Activated naive CD4-positive, alpha-beta T cell treated with anti-CD3 and anti-CD28 coated beads, Interleukin-2, amount 50 U/mL, for 24 hours (primary cell): ENCODE measurements around the gene REP15.
"Not testable (repeated sequence)": the region's sequence is repeated elsewhere in the genome, so short reads cannot be mapped to it uniquely, and the experiment has no call there.

ENCODE experiments used
- H3K27ac Mint-ChIP-seq: one replicate; pipeline ENCODE4 v1.8.0; 2021; ENCODE audit warnings: mild to moderate bottlenecking, mixed read lengths
- H3K27me3 Mint-ChIP-seq: one replicate; pipeline ENCODE4 v1.8.0; 2021; ENCODE audit warnings: mixed read lengths
- H3K36me3 Mint-ChIP-seq: one replicate; pipeline ENCODE4 v1.8.0; 2021; ENCODE audit warnings: mixed read lengths
- H3K4me1 Mint-ChIP-seq: one replicate; pipeline ENCODE4 v1.8.0; 2021; ENCODE audit warnings: mixed read lengths
- H3K4me3 Mint-ChIP-seq: one replicate; pipeline ENCODE4 v1.8.0; 2021; ENCODE audit warnings: mild to moderate bottlenecking, mixed read lengths
- H3K9me3 Mint-ChIP-seq: one replicate; pipeline ENCODE4 v1.8.0; 2021; ENCODE audit warnings: mixed read lengths

The REP15 gene, protein sequence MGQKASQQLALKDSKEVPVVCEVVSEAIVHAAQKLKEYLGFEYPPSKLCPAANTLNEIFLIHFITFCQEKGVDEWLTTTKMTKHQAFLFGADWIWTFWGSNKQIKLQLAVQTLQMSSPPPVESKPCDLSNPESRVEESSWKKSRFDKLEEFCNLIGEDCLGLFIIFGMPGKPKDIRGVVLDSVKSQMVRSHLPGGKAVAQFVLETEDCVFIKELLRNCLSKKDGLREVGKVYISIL

GRCh38 chr12:27696293-27696652 lies at the start of gene REP15:
Gene REP15, plus strand, starts transcription at chr12:27696447. Its CDS starts 116 bp downstream, at chr12:27696563.
- peaks cover 3% of the 10 kb centered on the region for H3K36me3 Mint-ChIP-seq
- H3K27ac Mint-ChIP-seq = no peak within 1 kb of the TSS
- no peaks in the 10 kb centered on the region for H3K9me3 Mint-ChIP-seq
- H3K27me3 Mint-ChIP-seq = no peaks in the 10 kb centered on the region
- H3K4me3 Mint-ChIP-seq = no peak within 1 kb of the TSS
- no peaks in the 10 kb centered on the region for H3K4me1 Mint-ChIP-seq

DNA sequence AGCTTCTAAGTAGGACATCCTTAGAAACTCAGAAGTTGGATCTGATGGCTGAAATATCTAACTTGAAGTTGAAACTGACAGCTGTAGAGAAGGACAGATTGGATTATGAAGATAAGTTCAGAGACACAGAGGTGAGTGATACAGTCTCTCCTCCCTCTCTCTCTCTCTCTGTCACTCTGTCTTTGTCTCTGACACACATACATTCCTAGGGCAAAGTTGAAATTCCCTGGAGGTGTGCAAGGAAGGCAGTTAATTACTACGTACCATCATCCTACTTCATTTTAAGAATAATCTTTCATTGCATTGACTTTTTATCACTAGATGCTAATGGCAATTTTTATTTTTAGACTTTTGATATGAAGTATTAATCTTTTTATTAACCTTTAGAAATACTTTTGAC lies 46.2 kb upstream of the REP15 start:
- Mint-ChIP-seq H3K9me3 (no peaks in the 10 kb centered on the region), H3K27ac (no peak overlapping the region), H3K36me3 (peaks cover 2% of the 10 kb centered on the region), H3K27me3 (no peaks in the 10 kb centered on the region), H3K4me3 (no peak overlapping the region), H3K4me1 (peaks cover 3% of the 10 kb centered on the region)

DNA sequence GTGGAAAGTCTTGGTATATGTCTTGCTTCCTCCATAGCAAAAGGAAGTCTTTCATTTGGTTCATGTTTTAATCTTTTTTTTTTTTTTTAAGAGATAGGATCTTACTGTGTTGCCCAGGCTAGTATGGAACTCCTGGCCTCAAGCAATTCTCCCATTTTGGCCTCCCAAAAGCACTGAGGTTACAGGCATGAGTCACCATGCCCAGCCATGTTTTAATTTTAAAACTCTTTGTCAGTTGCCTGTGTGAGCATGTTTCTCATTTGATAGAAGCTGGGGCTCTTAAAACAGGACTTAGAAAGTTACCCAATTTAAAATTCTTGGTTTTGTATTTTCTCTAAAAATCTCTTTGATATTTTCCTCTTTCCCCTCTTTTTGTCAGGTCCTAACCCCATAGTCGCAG lies 45.0 kb upstream of the REP15 start:
- Mint-ChIP-seq H3K27me3 (no peaks in the 10 kb centered on the region), H3K4me1 (peaks cover 3% of the 10 kb centered on the region), H3K9me3 (no peaks in the 10 kb centered on the region), H3K4me3 (no peak overlapping the region), H3K36me3 (peaks cover 2% of the 10 kb centered on the region), H3K27ac (no peak overlapping the region)

DNA sequence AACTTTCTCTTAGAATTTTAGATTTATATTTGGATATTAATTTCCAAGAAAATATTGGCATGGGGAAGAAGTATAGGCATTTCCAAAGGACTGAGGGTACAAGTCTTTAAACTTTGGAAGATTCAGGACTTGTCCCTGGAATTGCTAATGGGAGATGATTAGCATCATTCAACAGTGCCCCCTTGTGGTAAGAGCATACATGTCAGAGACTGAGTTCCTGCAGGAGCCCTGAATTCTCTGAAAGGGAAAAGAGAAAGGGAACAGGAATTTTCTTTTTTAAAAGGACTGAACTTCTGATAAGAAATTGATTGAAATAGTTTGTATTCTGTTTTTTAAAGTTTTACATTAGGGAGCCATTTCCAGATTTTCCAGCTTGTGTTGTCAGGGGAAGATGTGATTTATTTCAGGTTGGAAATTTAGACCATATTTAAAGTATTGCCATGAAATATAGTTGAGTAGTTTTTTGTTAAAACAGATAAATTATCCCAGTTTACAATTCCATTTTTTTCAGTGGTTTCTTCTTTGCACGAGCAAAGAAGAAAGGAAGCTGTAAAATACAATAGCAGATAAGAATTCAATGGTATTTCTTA lies 44.0 kb upstream of the REP15 start:
- no peaks in the 10 kb centered on the region for H3K27me3 Mint-ChIP-seq
- H3K4me3 Mint-ChIP-seq = no peak overlapping the region
- peaks cover 2% of the 10 kb centered on the region for H3K36me3 Mint-ChIP-seq
- no peaks in the 10 kb centered on the region for H3K9me3 Mint-ChIP-seq
- H3K27ac Mint-ChIP-seq = no peak overlapping the region
- peaks cover 3% of the 10 kb centered on the region for H3K4me1 Mint-ChIP-seq

- H3K27ac Mint-ChIP-seq = no peak overlapping the region
Measured at GRCh38 chr12:27653661-27654060, 42.6 kb upstream of the REP15 start.

DNA sequence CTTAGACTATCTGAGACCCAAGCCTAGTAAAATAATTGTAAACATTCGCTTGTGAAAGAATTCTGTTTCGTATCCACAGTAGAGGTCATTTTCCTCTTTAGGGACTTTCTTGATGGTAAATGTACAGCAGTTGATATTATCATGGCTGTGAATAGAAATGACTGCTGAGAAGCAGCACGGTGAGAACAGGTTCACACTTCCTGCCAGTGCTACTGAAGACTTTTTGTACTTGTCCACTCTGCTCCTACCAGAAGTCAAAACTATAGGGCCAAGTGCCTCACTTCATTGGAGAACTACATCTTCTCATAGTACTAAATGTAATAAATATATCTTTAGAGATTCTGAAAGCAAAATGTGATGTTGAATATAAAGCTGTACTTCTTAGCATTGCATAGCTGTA lies 40.8 kb upstream of the REP15 start:
- not testable (repeated sequence) for H3K4me1 Mint-ChIP-seq, H3K4me3 Mint-ChIP-seq, H3K9me3 Mint-ChIP-seq, H3K36me3 Mint-ChIP-seq, H3K27ac Mint-ChIP-seq, H3K27me3 Mint-ChIP-seq

More at GRCh38 chr12:27653661-27654060, 42.6 kb upstream of the REP15 start:
- H3K27me3 Mint-ChIP-seq = no peaks in the 10 kb centered on the region
- no peaks in the 10 kb centered on the region for H3K9me3 Mint-ChIP-seq
- H3K4me1 Mint-ChIP-seq = peaks cover 3% of the 10 kb centered on the region
- peaks cover 2% of the 10 kb centered on the region for H3K36me3 Mint-ChIP-seq
- no peak overlapping the region for H3K4me3 Mint-ChIP-seq

GRCh38 chr12:27657296-27657695 lies 39.0 kb upstream of the REP15 start:
- H3K36me3 Mint-ChIP-seq = peaks cover 4% of the 10 kb centered on the region
- no peak overlapping the region for H3K27ac Mint-ChIP-seq
- peaks cover 1% of the 10 kb centered on the region for H3K4me1 Mint-ChIP-seq
- H3K27me3 Mint-ChIP-seq = no peaks in the 10 kb centered on the region
- H3K4me3 Mint-ChIP-seq = no peak overlapping the region
- H3K9me3 Mint-ChIP-seq = no peaks in the 10 kb centered on the region

DNA sequence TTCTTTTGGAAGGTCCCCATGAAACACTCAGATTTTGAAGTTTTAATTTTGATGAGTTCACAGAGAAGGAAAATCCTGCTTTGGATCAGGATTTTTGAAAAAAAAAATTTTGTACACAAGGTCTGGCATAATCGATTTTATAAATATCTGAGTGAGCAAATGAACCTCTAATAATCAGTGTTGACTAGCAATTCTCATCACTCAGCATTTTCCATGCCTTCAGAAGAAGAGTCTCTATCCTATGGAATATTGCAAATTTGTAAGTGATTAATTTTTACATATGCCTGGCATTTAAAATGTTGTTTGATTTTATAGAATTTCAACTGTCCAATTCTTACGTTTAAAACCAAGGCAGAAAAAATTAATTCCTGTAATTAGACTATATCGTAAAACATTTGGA lies 30.5 kb upstream of the REP15 start:
- H3K9me3 Mint-ChIP-seq = no peaks in the 10 kb centered on the region
- H3K27me3 Mint-ChIP-seq = no peaks in the 10 kb centered on the region
- H3K27ac Mint-ChIP-seq = no peak overlapping the region
- H3K4me1 Mint-ChIP-seq = no peaks in the 10 kb centered on the region
- no peak overlapping the region for H3K4me3 Mint-ChIP-seq
- H3K36me3 Mint-ChIP-seq = peaks cover 10% of the 10 kb centered on the region

- H3K9me3 Mint-ChIP-seq = no peaks in the 10 kb centered on the region
- H3K27me3 Mint-ChIP-seq = no peaks in the 10 kb centered on the region
- no peak overlapping the region for H3K4me3 Mint-ChIP-seq
- no peak overlapping the region for H3K27ac Mint-ChIP-seq
- peaks cover 8% of the 10 kb centered on the region for H3K36me3 Mint-ChIP-seq
- H3K4me1 Mint-ChIP-seq = no peaks in the 10 kb centered on the region
Measured at GRCh38 chr12:27666510-27666909, 29.7 kb upstream of the REP15 start.

GRCh38 chr12:27667540-27667939 lies 28.7 kb upstream of the REP15 start:
- no peaks in the 10 kb centered on the region for H3K27me3 Mint-ChIP-seq
- H3K9me3 Mint-ChIP-seq = no peaks in the 10 kb centered on the region
- peaks cover 6% of the 10 kb centered on the region for H3K36me3 Mint-ChIP-seq
- no peaks in the 10 kb centered on the region for H3K4me1 Mint-ChIP-seq
- no peak overlapping the region for H3K27ac Mint-ChIP-seq
- H3K4me3 Mint-ChIP-seq = no peak overlapping the region

GRCh38 chr12:27672051-27672450 lies 24.2 kb upstream of the REP15 start:
- H3K4me3 Mint-ChIP-seq = no peak overlapping the region
- no peaks in the 10 kb centered on the region for H3K9me3 Mint-ChIP-seq
- no peak overlapping the region for H3K27ac Mint-ChIP-seq
- H3K36me3 Mint-ChIP-seq = peaks cover 6% of the 10 kb centered on the region
- no peaks in the 10 kb centered on the region for H3K4me1 Mint-ChIP-seq
- no peaks in the 10 kb centered on the region for H3K27me3 Mint-ChIP-seq

- H3K27ac Mint-ChIP-seq = no peak overlapping the region
- peaks cover 6% of the 10 kb centered on the region for H3K36me3 Mint-ChIP-seq
- H3K4me1 Mint-ChIP-seq = no peaks in the 10 kb centered on the region
- no peaks in the 10 kb centered on the region for H3K9me3 Mint-ChIP-seq
- H3K27me3 Mint-ChIP-seq = no peaks in the 10 kb centered on the region
- no peak overlapping the region for H3K4me3 Mint-ChIP-seq
Measured at GRCh38 chr12:27672643-27673042, 23.6 kb upstream of the REP15 start.

DNA sequence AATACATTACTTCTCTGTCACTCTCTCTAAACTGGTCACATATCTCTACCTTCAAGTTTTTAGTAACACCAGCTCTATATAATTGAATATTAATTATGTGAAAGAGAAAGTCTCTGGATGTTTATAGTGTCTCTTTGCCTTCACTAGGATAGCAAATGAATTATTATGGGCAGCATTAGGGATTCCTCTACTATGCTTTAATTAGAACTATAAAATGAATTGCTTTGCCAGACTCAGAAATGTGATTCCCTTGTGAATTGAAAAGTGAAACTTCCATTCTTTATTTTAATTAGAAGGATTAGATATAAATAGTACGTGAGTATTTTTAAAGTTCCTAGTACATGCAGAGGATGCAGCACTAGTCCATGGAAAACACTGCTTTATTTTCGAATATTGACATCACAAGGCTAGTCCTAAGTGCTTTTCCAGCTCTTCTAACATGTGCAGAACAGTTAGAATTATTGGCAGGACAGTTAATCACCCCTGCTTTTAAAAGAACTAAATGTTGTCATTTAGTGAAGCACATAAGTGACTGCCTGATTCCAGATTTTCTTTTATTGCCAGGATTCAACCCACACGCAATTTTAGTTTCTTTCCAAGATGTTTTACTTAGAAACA lies 23.0 kb upstream of the REP15 start:
- Mint-ChIP-seq H3K36me3 (peaks cover 8% of the 10 kb centered on the region), H3K27ac (no peak overlapping the region), H3K9me3 (no peaks in the 10 kb centered on the region), H3K4me1 (no peaks in the 10 kb centered on the region), H3K27me3 (no peaks in the 10 kb centered on the region), H3K4me3 (no peak overlapping the region)

GRCh38 chr12:27674989-27675388 lies 21.3 kb upstream of the REP15 start:
- Mint-ChIP-seq H3K27ac (no peak overlapping the region), H3K4me3 (no peak overlapping the region), H3K36me3 (peaks cover 4% of the 10 kb centered on the region), H3K9me3 (no peaks in the 10 kb centered on the region), H3K4me1 (no peaks in the 10 kb centered on the region), H3K27me3 (no peaks in the 10 kb centered on the region)

DNA sequence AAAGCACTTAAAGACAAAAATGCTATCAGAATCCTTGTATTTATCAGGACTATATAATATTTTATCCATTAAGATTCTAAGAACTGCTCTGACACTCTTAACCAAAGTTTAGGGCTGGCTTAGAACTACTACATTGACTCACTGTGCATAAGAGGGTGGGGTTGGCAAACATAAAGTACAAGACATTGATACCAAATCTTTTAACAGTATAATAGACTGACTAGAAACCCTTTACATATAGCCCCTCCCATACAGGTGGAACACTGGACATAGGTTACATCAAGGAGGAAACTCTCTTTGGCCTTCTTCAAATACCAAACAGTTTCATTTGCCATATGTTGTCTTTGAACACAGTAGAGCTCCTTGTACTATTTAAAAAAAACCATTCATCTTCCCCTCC lies 15.6 kb upstream of the REP15 start:
- H3K36me3 Mint-ChIP-seq = peaks cover 4% of the 10 kb centered on the region
- no peaks in the 10 kb centered on the region for H3K9me3 Mint-ChIP-seq
- H3K4me1 Mint-ChIP-seq = no peaks in the 10 kb centered on the region
- H3K4me3 Mint-ChIP-seq = no peak overlapping the region
- no peaks in the 10 kb centered on the region for H3K27me3 Mint-ChIP-seq
- H3K27ac Mint-ChIP-seq = no peak overlapping the region

GRCh38 chr12:27682534-27682933 lies 13.7 kb upstream of the REP15 start:
- Mint-ChIP-seq H3K4me1 (no peaks in the 10 kb centered on the region), H3K4me3 (no peak overlapping the region), H3K27ac (no peak overlapping the region), H3K27me3 (no peaks in the 10 kb centered on the region), H3K9me3 (no peaks in the 10 kb centered on the region), H3K36me3 (peaks cover 2% of the 10 kb centered on the region)
